Measurements from ENCODE around the gene SRCAP.

DNA sequence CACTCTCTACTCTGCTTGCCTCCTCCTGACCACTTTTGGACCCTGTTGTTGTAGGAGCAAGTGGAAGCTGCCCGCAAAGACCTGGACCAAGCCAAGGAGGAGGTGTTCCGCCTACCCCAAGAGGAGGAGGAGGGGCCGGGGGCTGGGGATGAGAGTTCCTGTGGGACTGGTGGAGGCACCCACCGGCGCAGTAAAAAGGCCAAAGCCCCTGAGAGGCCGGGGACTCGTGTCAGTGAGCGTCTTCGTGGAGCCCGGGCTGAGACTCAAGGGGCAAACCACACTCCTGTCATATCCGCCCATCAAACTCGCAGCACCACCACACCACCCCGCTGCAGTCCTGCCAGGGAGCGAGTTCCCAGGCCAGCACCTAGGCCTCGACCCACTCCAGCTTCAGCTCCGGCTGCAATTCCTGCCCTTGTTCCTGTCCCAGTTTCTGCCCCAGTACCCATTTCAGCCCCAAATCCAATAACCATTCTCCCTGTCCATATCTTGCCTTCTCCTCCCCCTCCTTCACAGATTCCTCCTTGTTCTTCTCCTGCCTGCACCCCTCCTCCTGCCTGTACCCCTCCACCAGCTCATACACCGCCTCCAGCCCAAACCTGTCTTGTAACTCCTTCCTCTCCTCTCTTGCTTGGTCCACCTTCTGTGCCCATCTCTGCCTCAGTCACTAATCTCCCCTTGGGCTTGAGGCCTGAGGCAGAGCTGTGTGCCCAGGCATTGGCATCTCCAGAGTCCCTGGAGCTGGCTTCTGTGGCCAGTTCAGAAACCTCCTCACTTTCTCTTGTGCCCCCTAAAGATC, 38.2 kb downstream of the SRCAP start:
- TF ChIP-seq, protein P1, sequence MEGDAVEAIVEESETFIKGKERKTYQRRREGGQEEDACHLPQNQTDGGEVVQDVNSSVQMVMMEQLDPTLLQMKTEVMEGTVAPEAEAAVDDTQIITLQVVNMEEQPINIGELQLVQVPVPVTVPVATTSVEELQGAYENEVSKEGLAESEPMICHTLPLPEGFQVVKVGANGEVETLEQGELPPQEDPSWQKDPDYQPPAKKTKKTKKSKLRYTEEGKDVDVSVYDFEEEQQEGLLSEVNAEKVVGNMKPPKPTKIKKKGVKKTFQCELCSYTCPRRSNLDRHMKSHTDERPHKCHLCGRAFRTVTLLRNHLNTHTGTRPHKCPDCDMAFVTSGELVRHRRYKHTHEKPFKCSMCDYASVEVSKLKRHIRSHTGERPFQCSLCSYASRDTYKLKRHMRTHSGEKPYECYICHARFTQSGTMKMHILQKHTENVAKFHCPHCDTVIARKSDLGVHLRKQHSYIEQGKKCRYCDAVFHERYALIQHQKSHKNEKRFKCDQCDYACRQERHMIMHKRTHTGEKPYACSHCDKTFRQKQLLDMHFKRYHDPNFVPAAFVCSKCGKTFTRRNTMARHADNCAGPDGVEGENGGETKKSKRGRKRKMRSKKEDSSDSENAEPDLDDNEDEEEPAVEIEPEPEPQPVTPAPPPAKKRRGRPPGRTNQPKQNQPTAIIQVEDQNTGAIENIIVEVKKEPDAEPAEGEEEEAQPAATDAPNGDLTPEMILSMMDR (IDR thresholded peaks at IDR 0.05; ENCODE audit: poor library complexity): no peak
- TF ChIP-seq EZH2phosphoT487 (IDR thresholded peaks at IDR 0.05; ENCODE audit: low read depth, severe bottlenecking, unreplicated experiment): no peak
- no peak for TF ChIP-seq EZH2 (IDR thresholded peaks at IDR 0.05; ENCODE audit: borderline replicate concordance)

Measured in hepatocyte (in vitro differentiated cells).